Stimulated activated CD4-positive, alpha-beta T cell treated with anti-CD3 and anti-CD28 coated beads, Interleukin-1b, Interleukin-23, amount 100 ng/mL, for 4 hours (primary cell): ENCODE measurements around the gene XDH.

Experiments used
- DNase-seq, 2 donors: peaks; one replicate each; pipeline ENCODE4 v3.0.0-alpha.2; 2020; ENCODE audit warnings: low read depth in 2 of 2

The XDH gene

GRCh38 chr2:31414601-31415241 lies at the start of gene XDH:
Gene XDH, minus strand, starts transcription at chr2:31414742. Its CDS starts 76 bp downstream, at chr2:31414666.
- DNase-seq = no peak

- DNase-seq = no peak
Measured at GRCh38 chr2:31457651-31458050, 43.1 kb upstream of the XDH start.

- DNase-seq = no peak
Measured at GRCh38 chr2:31446848-31447247, 32.3 kb upstream of the XDH start.

- DNase-seq = no peak
Measured at GRCh38 chr2:31442376-31442775, 27.8 kb upstream of the XDH start.

GRCh38 chr2:31440764-31441163 lies 26.2 kb upstream of the XDH start:
- DNase-seq = no peak

GRCh38 chr2:31434911-31435310 lies 20.4 kb upstream of the XDH start:
- DNase-seq = no peak

DNA sequence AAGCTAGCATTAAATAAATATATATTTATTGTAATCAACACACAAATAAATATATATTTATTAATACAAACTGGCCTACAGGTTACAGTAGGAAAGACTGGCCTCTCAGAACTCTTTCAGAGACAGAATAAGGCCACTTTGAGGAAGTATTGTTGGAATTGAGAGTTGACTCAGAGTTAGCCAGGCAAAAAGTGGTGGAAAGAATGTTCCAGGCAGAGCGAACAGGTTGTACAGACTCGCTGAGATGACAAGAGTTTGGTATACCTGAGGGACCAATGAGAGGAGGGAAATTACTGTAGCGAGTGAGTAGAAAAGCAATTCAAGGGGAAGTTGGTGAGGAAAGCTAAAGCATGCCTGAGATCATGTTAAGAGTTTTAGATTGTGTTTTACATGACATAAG lies 19.0 kb upstream of the XDH start:
- no peak for DNase-seq

- no peak for DNase-seq
Measured at GRCh38 chr2:31430439-31431165, 16.1 kb upstream of the XDH start.

GRCh38 chr2:31429759-31430438 lies 15.4 kb upstream of the XDH start:
- peak in 1 of 2 donors; percentile 22 for DNase-seq

DNA sequence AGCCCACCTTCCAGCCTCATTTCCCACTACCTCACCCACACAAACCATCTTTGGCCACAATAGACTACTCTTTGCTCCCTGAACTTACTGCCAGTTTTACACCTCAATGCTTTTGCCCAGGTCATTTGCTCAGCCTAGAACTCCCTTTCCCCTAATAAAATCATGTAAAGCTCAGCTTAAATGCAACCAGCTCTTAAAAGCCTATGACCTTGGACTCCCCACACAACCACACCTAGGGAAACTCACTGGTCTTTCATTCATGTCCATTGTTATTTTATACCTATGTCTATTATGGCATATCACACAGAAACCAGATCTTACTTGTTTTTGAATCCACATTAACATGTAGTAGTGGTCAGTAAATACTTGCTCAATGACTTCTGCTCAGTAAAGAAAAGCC lies 14.5 kb upstream of the XDH start:
- DNase-seq = no peak

GRCh38 chr2:31428001-31428418 lies 13.5 kb upstream of the XDH start:
- DNase-seq = no peak

DNA sequence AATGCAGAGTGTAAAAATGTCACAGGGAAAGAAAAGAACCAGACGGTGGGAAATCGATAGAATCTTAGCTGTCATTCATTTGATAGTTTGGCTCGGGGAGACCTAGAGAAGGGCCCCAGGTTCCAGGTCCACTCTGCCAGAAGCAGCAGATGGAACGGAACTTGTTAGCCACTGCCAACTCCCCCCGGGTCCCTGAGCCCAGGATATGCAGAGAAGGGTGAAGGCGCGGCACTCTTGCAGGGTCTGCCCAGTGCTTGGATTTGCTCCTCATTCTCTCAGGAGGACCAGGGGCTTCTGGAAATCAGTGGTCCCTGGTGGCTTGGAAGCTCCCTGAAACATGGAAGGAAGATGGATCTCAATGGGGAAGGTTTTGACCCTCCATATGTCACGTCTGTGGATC lies 11.6 kb upstream of the XDH start:
- DNase-seq = no peak

GRCh38 chr2:31421634-31422033 lies 7.1 kb upstream of the XDH start:
- no peak for DNase-seq

GRCh38 chr2:31420936-31421335 lies 6.4 kb upstream of the XDH start:
- no peak for DNase-seq

DNA sequence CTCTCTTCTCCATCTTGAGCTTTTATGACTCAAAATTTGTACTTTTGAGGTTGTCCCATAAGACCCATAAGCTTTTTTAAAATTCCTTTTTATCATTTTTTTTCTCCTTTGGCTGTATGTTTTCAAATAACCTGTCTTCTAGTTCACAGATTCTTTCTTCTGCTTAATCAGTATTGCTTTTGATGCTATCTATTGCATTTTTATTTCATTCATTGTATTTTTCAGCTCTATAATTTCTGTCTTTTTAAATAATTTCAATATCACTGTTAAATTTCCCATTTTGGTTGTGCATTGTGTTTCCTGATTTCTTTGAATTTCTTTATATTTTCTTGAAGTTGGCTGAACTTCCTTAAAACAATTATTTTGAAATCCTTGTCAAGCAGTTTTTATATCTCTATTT lies 4.8 kb upstream of the XDH start:
- DNase-seq = no peak

- DNase-seq = no peak
Measured at GRCh38 chr2:31415421-31415820, 879 bp upstream of the XDH start.

DNA sequence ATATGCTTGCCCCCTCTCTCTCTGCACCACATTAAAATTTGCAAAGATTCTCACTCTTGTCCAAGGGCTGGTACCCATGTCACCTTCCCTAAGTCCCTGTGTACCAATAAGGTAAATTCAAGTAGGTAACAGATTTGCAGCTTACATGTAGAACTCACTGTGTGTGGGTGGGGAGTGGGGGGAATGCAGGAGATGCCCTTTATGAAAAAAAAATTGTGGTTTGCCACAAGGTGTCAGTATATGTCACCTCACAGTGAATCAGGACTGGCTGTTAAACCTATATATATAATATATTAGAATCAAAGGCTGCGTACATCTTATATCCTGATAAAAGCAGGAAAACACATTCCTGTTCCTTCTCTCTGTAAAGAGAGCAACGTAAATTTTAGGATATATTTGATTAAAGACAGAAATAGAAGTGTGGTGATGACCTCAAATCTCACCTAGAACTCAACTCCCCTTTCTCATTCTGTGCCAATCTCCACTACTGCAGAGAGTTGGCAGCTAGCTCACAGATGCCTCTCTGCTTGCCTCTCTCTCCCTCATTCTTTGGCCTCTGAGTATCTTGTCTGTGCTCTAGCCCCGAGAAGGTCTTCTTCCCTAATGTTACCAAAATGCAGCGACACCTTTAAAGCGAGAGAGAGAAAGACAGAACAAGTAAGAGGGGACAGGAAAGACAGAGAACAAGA lies 536 bp downstream of the XDH start:
- no peak for DNase-seq

- no peak for DNase-seq
Measured at GRCh38 chr2:31413025-31413424, 1.5 kb downstream of the XDH start.

GRCh38 chr2:31411771-31412170 lies 2.8 kb downstream of the XDH start:
- no peak for DNase-seq

DNA sequence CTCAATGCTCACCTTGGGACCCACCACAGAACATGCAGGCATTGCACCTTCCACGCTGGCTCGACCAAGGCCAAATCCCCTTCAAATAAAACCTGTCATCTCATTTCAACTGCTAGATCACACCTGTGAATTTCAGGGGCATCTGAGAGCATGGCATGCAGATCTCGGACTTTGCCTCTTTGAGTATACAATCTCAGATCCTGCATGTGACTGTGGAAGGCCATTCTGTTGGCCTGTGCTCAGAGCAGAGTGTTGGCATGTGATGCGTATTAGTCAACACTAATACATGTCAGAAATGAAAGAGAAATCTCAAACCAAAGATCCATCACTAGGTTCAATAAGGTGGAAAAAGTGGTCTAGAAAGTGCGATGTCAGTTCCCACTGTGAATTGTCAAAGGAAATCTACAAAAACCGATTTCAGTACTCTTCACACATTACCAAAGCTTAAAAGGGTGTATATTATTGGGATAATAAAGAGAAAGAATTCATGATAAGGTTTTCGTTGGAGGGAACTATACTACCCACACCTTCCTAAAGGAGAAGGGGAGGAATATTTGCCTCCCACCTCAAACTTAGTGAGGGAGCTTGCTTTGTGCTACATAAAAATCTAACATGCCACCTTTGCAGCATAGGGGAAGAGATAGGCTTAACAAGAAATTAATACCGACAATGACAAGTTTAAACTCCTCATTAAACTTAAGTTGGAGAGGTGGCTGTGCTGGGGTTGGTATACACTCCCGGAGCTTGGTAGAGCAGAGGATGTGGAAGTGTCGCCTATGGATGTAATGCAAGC lies 7.8 kb downstream of the XDH start:
- no peak for DNase-seq

DNA sequence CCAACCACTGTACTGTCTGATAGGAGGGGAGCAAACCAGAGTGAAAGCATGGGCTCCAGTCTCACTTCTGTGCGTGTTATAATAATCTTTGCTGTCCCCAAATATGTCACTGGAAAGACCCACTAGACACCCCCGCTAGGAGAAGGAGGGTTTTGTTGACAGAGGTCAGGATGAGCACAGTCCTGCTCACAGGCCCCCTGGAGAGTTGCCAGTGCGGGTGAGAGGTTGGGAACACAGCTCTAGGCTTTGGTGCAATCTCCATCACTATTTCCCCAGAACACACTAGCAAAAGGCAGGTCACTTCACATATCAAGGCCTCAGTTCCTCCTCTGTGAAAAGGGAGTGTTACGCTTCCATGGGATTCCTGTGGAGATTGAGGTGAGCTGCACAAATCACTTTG lies 9.7 kb downstream of the XDH start:
- no peak for DNase-seq

DNA sequence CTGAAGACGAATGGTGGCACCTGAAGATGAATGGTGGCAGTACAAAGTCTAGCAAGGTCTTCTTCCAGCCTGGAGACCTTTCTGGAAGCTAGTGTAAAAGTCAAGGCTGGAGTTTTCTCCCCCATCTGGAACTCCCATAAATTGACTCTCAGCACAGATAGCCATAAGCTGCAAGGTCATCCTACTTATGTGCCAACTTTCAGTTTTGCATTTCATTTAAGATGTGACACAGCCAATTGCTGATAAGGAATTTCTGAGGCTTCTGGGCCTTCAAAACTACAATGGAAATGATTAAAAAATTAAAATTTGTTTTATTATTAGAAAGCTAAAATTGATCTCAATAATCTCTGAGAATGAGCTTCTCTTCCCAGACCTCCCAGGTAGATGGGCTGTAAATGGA lies 10.2 kb downstream of the XDH start:
- no peak for DNase-seq
